K562 (cell line): ENCODE data around the gene UFL1. TPM values are rescaled to one million over a fixed set of nuclear protein-coding genes. Genes with fewer than 3 reads are reported as not detected.
A peak's percentile ranks its signal among the peaks of the same experiment; 100 is the strongest.
"Not testable (repeated sequence)": the region's sequence is repeated elsewhere in the genome, so short reads cannot be mapped to it uniquely, and the experiment has no call there.

Experiments
- ATAC-seq: fragments of 200-7000 bp; cut with Tn5 transposase; 3 replicates; pipeline ENCODE4 v1.9.1; 2020; ENCODE audit warnings: moderate library complexity
- BruUV-seq: library from RNA; stranded (reverse); fragments of 400-500 nt; replicated peaks from 2 replicates; lab custom pipeline; 2021; lab: Mats Ljungman, UMichigan
- CTCF ChIA-PET: fragments of 300-600 bp; formaldehyde crosslinking; extraction: SDS; loops from one replicate; lab custom pipeline; 2021; ENCODE audit warnings: low intra/inter-chr PET ratio; lab: Yijun Ruan, JAX
- POLR2A ChIA-PET: fragments of 300-600, 350-650 bp; sonication (Branson Sonifier 250); formaldehyde crosslinking; extraction: SDS; loops from one replicate; lab custom pipeline; 2021; ENCODE audit warnings: antibody characterized with exemption, inconsistent platforms; lab: Yijun Ruan, JAX
- DNase-seq, 4 experiments: peaks; one replicate each; pipeline versions ENCODE4 v3.0.0 to v3.0.0-alpha.2; 2011 to 2018; ENCODE audit warnings: low spot score in 3 of 4, mixed read lengths in 3 of 4; ENCODE audit errors: extremely low read depth in 1 of 4
- FAIRE-seq: peaks from 2 replicates; lab custom pipeline; 2011; peaks lifted over from hg19 to GRCh38; lab: Jason Lieb, UNC
- H2AFZ ChIP-seq: 2 replicates; pipeline ENCODE4 v1.6.0; 2011; ENCODE audit warnings: low read depth, low read length, control low read depth, inconsistent platforms
- H3K27ac ChIP-seq: fragments of 200-600 bp; 3 replicates; pipeline ENCODE4 v1.8.0; 2011; ENCODE audit warnings: low read depth, mild to moderate bottlenecking, control low read depth, inconsistent platforms, low read length, moderate library complexity, mixed read lengths; ENCODE audit errors: extremely low read depth
- H3K27me3 ChIP-seq, 2 experiments: fragments of 300-600 bp in 1 of 2; 2 replicates in 1 of 2; 3 replicates in 1 of 2; pipeline versions ENCODE4 v1.6.0 to v1.8.0; 2011; ENCODE audit warnings: inconsistent platforms in 2 of 2, low read length in 2 of 2, mild to moderate bottlenecking in 1 of 2, mixed read lengths in 1 of 2, moderate library complexity in 1 of 2; ENCODE audit not compliant: control insufficient read depth in 2 of 2, insufficient read depth in 2 of 2
- H3K36me3 ChIP-seq: fragments of 300-600 bp; 3 replicates; pipeline ENCODE4 v1.8.0; 2011; ENCODE audit warnings: mild to moderate bottlenecking, low read length, inconsistent platforms; ENCODE audit not compliant: control insufficient read depth, insufficient read depth
- H3K4me1 ChIP-seq, 2 experiments: fragments of 200-600 bp in 1 of 2; replicated peaks in 1 of 2; 2 replicates in 1 of 2; 3 replicates in 1 of 2; pipeline versions ENCODE4 v1.5.1 to v1.8.0; 2011; ENCODE audit warnings: inconsistent platforms in 2 of 2, low read length in 2 of 2, mild to moderate bottlenecking in 1 of 2, mixed read lengths in 1 of 2, moderate library complexity in 1 of 2; ENCODE audit not compliant: control insufficient read depth in 2 of 2, insufficient read depth in 2 of 2
- H3K4me2 ChIP-seq: 2 replicates; pipeline ENCODE4 v1.6.1; 2011; ENCODE audit warnings: low read length, control low read depth, inconsistent platforms, mixed read lengths; ENCODE audit not compliant: insufficient read depth
- H3K4me3 ChIP-seq: fragments of 200-600 bp; sonication (generic), shearing (Covaris generic); 2 replicates; pipeline ENCODE4 v1.5.1; 2016; ENCODE audit warnings: control low read depth, inconsistent platforms
- H3K79me2 ChIP-seq: fragments of 200-600 bp; 3 replicates; pipeline ENCODE4 v1.8.0; 2011; ENCODE audit warnings: low read length, inconsistent platforms; ENCODE audit not compliant: control insufficient read depth, insufficient read depth
- H3K9ac ChIP-seq, 2 experiments: 2 replicates each; pipeline versions ENCODE4 v1.6.0 to v1.6.1; 2011; ENCODE audit warnings: low read depth in 2 of 2, low read length in 2 of 2, control low read depth in 1 of 2, inconsistent platforms in 1 of 2, mild to moderate bottlenecking in 1 of 2, mixed read lengths in 1 of 2; ENCODE audit not compliant: insufficient read depth in 1 of 2
- H3K9me1 ChIP-seq: one replicate; pipeline ENCODE4 v1.6.0; 2011; ENCODE audit warnings: inconsistent platforms, mild to moderate bottlenecking, low read length, moderate library complexity; ENCODE audit not compliant: control insufficient read depth, insufficient read depth
- H3K9me3 ChIP-seq: replicated peaks from 2 replicates; pipeline ENCODE4 v1.5.1; 2011; ENCODE audit warnings: low read depth, low read length, inconsistent platforms; ENCODE audit not compliant: control insufficient read depth, insufficient read depth
- H4K20me1 ChIP-seq: replicated peaks from 2 replicates; pipeline ENCODE4 v1.6.1; 2011; ENCODE audit warnings: low read length, inconsistent platforms, mixed read lengths; ENCODE audit not compliant: control insufficient read depth, insufficient read depth
- BRF1 ChIP-seq: IDR thresholded peaks from 3 replicates; pipeline ENCODE4 v1.6.1; 2011; ENCODE audit warnings: borderline replicate concordance, mild to moderate bottlenecking; ENCODE audit not compliant: insufficient read length; ENCODE audit errors: extremely low read depth
- CGGBP1 ChIP-seq: fragments of 250-450 bp; sonication (Bioruptor Pico); IDR thresholded peaks from 2 replicates; pipeline ENCODE4 v1.9.0; 2021; ENCODE audit warnings: mild to moderate bottlenecking
- CLOCK ChIP-seq: fragments of 250-450 bp; sonication (Bioruptor Pico); IDR thresholded peaks from 2 replicates; pipeline ENCODE4 v1.4.0; 2020; ENCODE audit warnings: mild to moderate bottlenecking, moderate library complexity, borderline replicate concordance
- ETV1 ChIP-seq: fragments of 450-650 bp; conservative IDR thresholded peaks from 2 replicates; pipeline ENCODE4 v1.6.1; 2016; ENCODE audit warnings: missing genetic modification characterization, control low read depth, low read depth, missing compliant biosample characterization
- NFIC ChIP-seq: fragments of 450-650 bp; IDR thresholded peaks from 2 replicates; pipeline ENCODE4 v1.6.1; 2017; ENCODE audit warnings: mild to moderate bottlenecking, inconsistent platforms
- NFIX ChIP-seq: fragments of 250-450 bp; sonication (Bioruptor Pico); IDR thresholded peaks from 2 replicates; pipeline ENCODE4 v1.4.0; 2020; ENCODE audit warnings: low read depth, mild to moderate bottlenecking, moderate library complexity
- POU5F1 ChIP-seq: fragments of 150-350 bp; IDR thresholded peaks from 2 replicates; pipeline ENCODE4 v1.6.1; 2014; ENCODE audit warnings: borderline replicate concordance, low read length, low read depth, mild to moderate bottlenecking; ENCODE audit not compliant: partially characterized antibody
- RUNX1 ChIP-seq: sonication (generic); IDR thresholded peaks from 2 replicates; pipeline ENCODE4 v1.6.1; 2016; ENCODE audit warnings: antibody characterized with exemption, low read depth
- TAF15 ChIP-seq: fragments of 200-400 bp; formaldehyde crosslinking; IDR thresholded peaks from 2 replicates; pipeline ENCODE4 v1.6.1; 2017; ENCODE audit warnings: mild to moderate bottlenecking, low read depth, low read length, moderate library complexity
- WHSC1 ChIP-seq: IDR thresholded peaks from one replicate; pipeline ENCODE4 v1.6.1; 2012; ENCODE audit warnings: low read length, control low read depth, inconsistent platforms
- ZNF311 ChIP-seq: fragments of 250-450 bp; sonication (Bioruptor Pico); IDR thresholded peaks from 2 replicates; pipeline ENCODE4 v1.4.0; 2020; ENCODE audit warnings: mild to moderate bottlenecking, moderate library complexity
- ZNF41 ChIP-seq: fragments of 250-450 bp; sonication (Bioruptor Pico); conservative IDR thresholded peaks from 2 replicates; pipeline ENCODE4 v1.4.0; 2020; ENCODE audit warnings: mild to moderate bottlenecking
- ZNF512 ChIP-seq: IDR thresholded peaks from 2 replicates; pipeline ENCODE4 v1.6.1; 2016; ENCODE audit warnings: missing genetic modification characterization, missing compliant biosample characterization
- WGBS: fragments of 100-300 bp; shearing (Covaris generic); methylation state at CpG from one replicate; pipeline ENCODE4 v1.1.6; 2016; ENCODE audit warnings: low coverage, mixed read lengths; ENCODE audit not compliant: insufficient coverage; ENCODE audit errors: missing lambda C conversion rate; 5-methylcytosine and 5-hydroxymethylcytosine counted together
- in situ Hi-C: fragments of 300-500 bp; cut with MboI; formaldehyde crosslinking; loops from 4 replicates; pipeline ENCODE4 v1.15.0; 2018; ENCODE audit warnings: inconsistent platforms, mixed read lengths
- intact Hi-C: fragments of 100-400 bp; cut with micrococcal nuclease; formaldehyde crosslinking; loops from 2 replicates; pipeline ENCODE4 v1.14.2; 2022
- polyA plus RNA-seq, 8 experiments: library from polyadenylated mRNA; depleted of rRNA in 4 of 8; stranded (reverse) in 5 of 8; unstranded in 3 of 8; fragments of >200 nt; fragmentation: Nextera tagmentation in 2 of 8; fragmentation: Illumina TruSeq in 1 of 8; extraction: Ambion mirVana in 2 of 8; extraction: Trizol in 1 of 8; gene quantifications; 2 replicates each; pipeline versions ENCODE4 v1.2.1 to v1.2.3, GENCODE V29; 2011 to 2014; ENCODE audit warnings: inconsistent platforms in 1 of 8, missing spikeins in 1 of 8
- total RNA-seq, 7 experiments: library from RNA; depleted of rRNA in 6 of 7; stranded (reverse); fragments of >200 nt in 6 of 7; fragmentation: Illumina TruSeq in 2 of 7; extraction: Trizol in 2 of 7; gene quantifications; 2 replicates each; pipeline versions ENCODE4 v1.2.1 to v1.2.3, GENCODE V29; 2011 to 2021; ENCODE audit warnings: low replicate concordance in 1 of 7

Gene UFL1
- total and polyA plus RNA-seq, 9 of the 15 experiments (the other 6 are each of a cell fraction or from before 2014, with no cell fraction given): 10.9 to 23.1 (median 18.3) TPM

- H3K36me3 ChIP-seq, BruUV-seq, in situ Hi-C loops, H3K9me3 ChIP-seq, H4K20me1 ChIP-seq, POLR2A ChIA-PET, H3K27ac ChIP-seq, H3K79me2 ChIP-seq, H3K9ac ChIP-seq, H3K9me1 ChIP-seq, H3K4me3 ChIP-seq, H2AFZ ChIP-seq, CTCF ChIA-PET, intact Hi-C loops, H3K4me1 ChIP-seq, H3K27me3 ChIP-seq, ATAC-seq, DNase-seq, FAIRE-seq, H3K4me2 ChIP-seq: not testable (repeated sequence)
- 0% methylated on average over 2 of the region's 2 CpGs for WGBS
- TF ChIP-seq NFIX (CRISPR knock-in tag): peak; percentile 84
- peak; percentile 92 for TF ChIP-seq NFIC
Measured at GRCh38 chr6:96472291-96472690, 49.3 kb upstream of the UFL1 start.

- no peaks in the 10 kb centered on the region for H3K4me1 ChIP-seq
- no peak overlapping the region for H3K4me3 ChIP-seq
- no peaks in the 10 kb centered on the region for H3K27me3 ChIP-seq
- H3K27ac ChIP-seq: no peak overlapping the region
- H3K79me2 ChIP-seq: no peaks in the 10 kb centered on the region
- TF ChIP-seq ZNF311 (no peak), CLOCK (CRISPR knock-in tag) (no peak), BRF1 (no peak), ZNF512 (tag) (no peak), POU5F1 (no peak), WHSC1 (no peak), ETV1 (tag) (no peak), CGGBP1 (CRISPR knock-in tag) (no peak), ZNF41 (no peak), TAF15 (no peak), RUNX1 (no peak)
- TF ChIP-seq, all 486 proteins: peak for 0
- ChIA-PET POLR2A (no interaction called here), CTCF (no interaction called here)
- DNase-seq: no peak
- Histone ChIP-seq H3K36me3 (no peaks in the 10 kb centered on the region), H3K9me1 (no peaks in the 10 kb centered on the region), H3K4me2 (no peak overlapping the region), H2AFZ (no peak overlapping the region), H4K20me1 (no peaks in the 10 kb centered on the region), H3K9me3 (no peaks in the 10 kb centered on the region), H3K9ac (no peak overlapping the region)
- BruUV-seq: no TSS peak
- no peak for FAIRE-seq
- WGBS: 0% methylated on average over 4 of the region's 5 CpGs
- no peak for ATAC-seq
- in situ Hi-C loops (no loop called here), intact Hi-C loops (no loop called here)
Measured at GRCh38 chr6:96478695-96479094, 42.9 kb upstream of the UFL1 start.
